Measurements from ENCODE around the gene EXOC6B. TPM values are rescaled to one million over a fixed set of nuclear protein-coding genes. Genes with fewer than 3 reads are reported as not detected.
A peak's percentile ranks its signal among the peaks of the same experiment; 100 is the strongest.

EXOC6B gene
- total and polyA plus RNA-seq, 12 donors, result 16.3 to 243 (median 144) TPM

- H3K36me3 ChIP-seq, result no peaks in the 10 kb centered on the region
- peak overlapping the region; percentile 7 to 75 (median 58) for H3K4me3 ChIP-seq
- peaks cover 30 to 71% (median 67%) of the 10 kb centered on the region in 9 donors for H3K4me1 ChIP-seq
- H3K9me3 ChIP-seq, result no peaks in the 10 kb centered on the region
- 0 to 1% methylated on average over 62 to 63 of the region's 63 CpGs for WGBS, 2 donors
- H3K27me3 ChIP-seq, result peaks cover 13 to 74% (median 43%) of the 10 kb centered on the region in 7 donors
- intact Hi-C loops (cut with DNase I), result loop anchor here in 6 of 10 donors (5.0 to 10.0 kb wide), 6 partner anchors 342 to 597 kb away; no protein-coding TSS in a partner anchor
- H3K27ac ChIP-seq, result peak overlapping the region in 9 of 10 donors; percentile 24 to 94 (median 73)
- peak; percentile 48 to 53 for DNase-seq
- ATAC-seq, result peak; percentile 25 to 83 (median 50)
- TF ChIP-seq CTCF (IDR thresholded peaks at IDR 0.05), result no peak
Observed at GRCh38 chr2:72144632-72145288, 681.1 kb downstream of the EXOC6B start.

- Histone ChIP-seq H3K27ac (peak overlapping the region in 7 of 10 donors; percentile 44 to 94 (median 74)), H3K9me3 (no peaks in the 10 kb centered on the region), H3K27me3 (peaks cover 8 to 69% (median 38%) of the 10 kb centered on the region in 7 donors), H3K4me1 (peaks cover 26 to 68% (median 62%) of the 10 kb centered on the region in 9 donors), H3K4me3 (peak overlapping the region; percentile 7 to 75 (median 58)), H3K36me3 (no peaks in the 10 kb centered on the region)
- intact Hi-C loops (cut with DNase I), result loop anchor here in 1 of 10 donors (10.0 kb wide), 1 partner anchor 529 kb away; no protein-coding TSS in a partner anchor
- WGBS, 2 donors, result 7 to 11% methylated on average over 23 of the region's 23 CpGs
- no peak for TF ChIP-seq CTCF (IDR thresholded peaks at IDR 0.05)
- ATAC-seq (peak in 3 of 8 donors; percentile 62 to 77 (median 74)), DNase-seq (peak; percentile 70 to 74)
Observed at GRCh38 chr2:72144274-72144631, 681.6 kb downstream of the EXOC6B start.

- Histone ChIP-seq H3K36me3 (no peaks in the 10 kb centered on the region), H3K9me3 (no peaks in the 10 kb centered on the region), H3K27me3 (peaks cover 6 to 63% (median 35%) of the 10 kb centered on the region in 7 donors), H3K27ac (peak overlapping the region in 6 of 10 donors; percentile 22 to 94 (median 60)), H3K4me3 (peak overlapping the region in 9 of 10 donors; percentile 22 to 75 (median 61)), H3K4me1 (peaks cover 24 to 71% (median 60%) of the 10 kb centered on the region in 9 donors)
- DNase-seq, result no peak
- no peak for TF ChIP-seq CTCF (IDR thresholded peaks at IDR 0.05)
- peak; percentile 5 to 40 (median 31) for ATAC-seq
- 25 to 30% methylated on average over 65 of the region's 65 CpGs for WGBS, 2 donors
- intact Hi-C loops (cut with DNase I), result loop anchor here in 1 of 10 donors (10.0 kb wide), 1 partner anchor 529 kb away; no protein-coding TSS in a partner anchor
Observed at GRCh38 chr2:72143441-72144273, 682.2 kb downstream of the EXOC6B start.

Data from heart right ventricle (tissue), 16 donors.